Measurements from ENCODE around the gene NRAP.

GRCh38 chr10:113569576-113569975 is 94.3 kb downstream of the NRAP start:
- no peak for TF ChIP-seq SUZ12 (IDR thresholded peaks at IDR 0.05; ENCODE audit: extremely low read depth, insufficient read depth, insufficient read length)
- no peak for TF ChIP-seq YY1 (IDR thresholded peaks at IDR 0.05; ENCODE audit: insufficient read depth, insufficient read length)
- TF ChIP-seq ZNF274 (IDR thresholded peaks at IDR 0.05; ENCODE audit: low read depth, low read length), result no peak
